ENCODE measurements around the gene HELZ2. TPM values are rescaled to one million over a fixed set of nuclear protein-coding genes. Genes with fewer than 3 reads are reported as not detected.

The HELZ2 gene
- total RNA-seq, 2 experiments from 2014 or later = 118 to 128 TPM

GRCh38 chr20:63527184-63527583 lies 46.9 kb downstream of the HELZ2 start:
- H3K4me3 Mint-ChIP-seq = no peak overlapping the region
- ATAC-seq (ENCODE audit: low read depth) = no peak
- no peak for DNase-seq
- peaks cover 8% of the 10 kb centered on the region for H3K4me1 Mint-ChIP-seq
- peaks cover 6% of the 10 kb centered on the region for H3K9me3 Mint-ChIP-seq
- no peaks in the 10 kb centered on the region for H3K27me3 Mint-ChIP-seq
- POLR2A ChIA-PET = interaction anchor here (1.1 kb wide), 1 partner anchor 358 kb away, joined by 5 read pairs; no protein-coding TSS in a partner anchor
- H3K27ac Mint-ChIP-seq = no peak overlapping the region
- peaks cover 19% of the 10 kb centered on the region for H3K36me3 Mint-ChIP-seq

- Mint-ChIP-seq H3K9me3 (peaks cover 6% of the 10 kb centered on the region), H3K27me3 (no peaks in the 10 kb centered on the region), H3K36me3 (peaks cover 22% of the 10 kb centered on the region), H3K27ac (no peak overlapping the region), H3K4me3 (no peak overlapping the region), H3K4me1 (peaks cover 9% of the 10 kb centered on the region)
- POLR2A ChIA-PET = interaction anchor here (0.7 to 7.3 kb wide), 2 partner anchors 10 to 13 kb away, joined by 4 to 88 read pairs; partner anchors contain the start of gene PTK6
- DNase-seq (no peak), ATAC-seq (ENCODE audit: low read depth) (no peak)
Observed at GRCh38 chr20:63525971-63526370, 48.1 kb downstream of the HELZ2 start.

- Mint-ChIP-seq H3K36me3 (peaks cover 22% of the 10 kb centered on the region), H3K4me3 (no peak overlapping the region), H3K27me3 (no peaks in the 10 kb centered on the region), H3K27ac (no peak overlapping the region), H3K4me1 (peaks cover 9% of the 10 kb centered on the region), H3K9me3 (peaks cover 6% of the 10 kb centered on the region)
- ATAC-seq (ENCODE audit: low read depth) (no peak), DNase-seq (no peak)
- POLR2A ChIA-PET = interaction anchor here (0.6 to 7.3 kb wide), 3 partner anchors 11 to 28 kb away, joined by 3 to 88 read pairs (median 4); partner anchors contain the start of gene PTK6
Observed at GRCh38 chr20:63525185-63525584, 48.9 kb downstream of the HELZ2 start.

Other genes starting within 250 kb of the HELZ2 start
- not detected for gene CHRNA4, start 212.9 kb downstream of the HELZ2 start, total RNA-seq
- under 1 TPM; 0.19 to 0.37 TPM for gene KCNQ2, start 101.6 kb downstream of the HELZ2 start, total RNA-seq
- under 1 TPM in 1 of 2 experiments, not detected in 1; 0.26 TPM for gene EEF1A2, start 75.2 kb downstream of the HELZ2 start, total RNA-seq
- gene PPDPF, start 53.5 kb downstream of the HELZ2 start, total RNA-seq = 100 to 1,000 TPM; 242 to 248 TPM
- under 1 TPM; 0.11 to 0.31 TPM for gene PTK6, start 36.9 kb downstream of the HELZ2 start, total RNA-seq
- gene SRMS, start 26.5 kb downstream of the HELZ2 start, total RNA-seq = not detected
- gene FNDC11, start 20.1 kb downstream of the HELZ2 start, total RNA-seq = under 1 TPM; 0.48 to 0.55 TPM
- gene GMEB2, start 52.9 kb upstream of the HELZ2 start, total RNA-seq = 10 to 100 TPM; 20.5 to 21.6 TPM
- 10 to 100 TPM; 42.1 to 45.6 TPM for gene STMN3, start 79.2 kb upstream of the HELZ2 start, total RNA-seq
- 10 to 100 TPM; 41.3 to 41.5 TPM for gene RTEL1, start 84.1 kb upstream of the HELZ2 start, total RNA-seq
- not detected for gene TNFRSF6B, start 122.4 kb upstream of the HELZ2 start, total RNA-seq
- gene ARFRP1, start 133.7 kb upstream of the HELZ2 start, total RNA-seq = 10 to 100 TPM; 68.8 to 73.1 TPM
- gene ZGPAT, start 133.8 kb upstream of the HELZ2 start, total RNA-seq = 10 to 100 TPM; 43.0 to 44.5 TPM
- gene LIME1, start 162.4 kb upstream of the HELZ2 start, total RNA-seq = 100 to 1,000 TPM; 144 to 159 TPM
- gene SLC2A4RG, start 165.5 kb upstream of the HELZ2 start, total RNA-seq = 100 to 1,000 TPM; 128 to 134 TPM